Lower leg skin (tissue), 3 donors: ENCODE results near the gene SDK1.

Source experiments
- CTCF ChIP-seq, 3 donors: fragments of 450-650 bp; IDR thresholded peaks; one replicate each; pipeline ENCODE4 v1.5.1; 2016; ENCODE audit warnings: antibody characterized with exemption in 3 of 3, mild to moderate bottlenecking in 3 of 3, moderate library complexity in 2 of 3
- POLR2A ChIP-seq, 2 donors: fragments of 450-650 bp; IDR thresholded peaks; one replicate each; pipeline ENCODE4 v1.6.1; 2016 to 2017; ENCODE audit warnings: antibody characterized with exemption in 2 of 2, mild to moderate bottlenecking in 1 of 2, moderate library complexity in 1 of 2

GRCh38 chr7:3960942-3961341 is 659.9 kb downstream of the SDK1 start:
- TF ChIP-seq CTCF (IDR thresholded peaks at IDR 0.05), result no peak
- no peak for TF ChIP-seq POLR2A (IDR thresholded peaks at IDR 0.05)
